NCI-H510A treated with DMSO at 0.1 percent for 48 hours (cell line): ENCODE measurements around the gene LAMA4.
A peak's percentile ranks its signal among the peaks of the same experiment; 100 is the strongest.
"Not testable (repeated sequence)": the region's sequence is repeated elsewhere in the genome, so short reads cannot be mapped to it uniquely, and the experiment has no call there.

Source experiments
- DNase-seq: peaks from one replicate; lab custom pipeline; 2025; lab: John Stamatoyannopoulos, UW

The LAMA4 gene

GRCh38 chr6:112144145-112144926 lies 110.0 kb downstream of the LAMA4 start:
- no peak for DNase-seq

- DNase-seq: no peak
Observed at GRCh38 chr6:112141707-112142106, 112.7 kb downstream of the LAMA4 start.

GRCh38 chr6:112139052-112139451 lies 115.3 kb downstream of the LAMA4 start:
- DNase-seq: no peak

GRCh38 chr6:112130878-112131277 lies 123.5 kb downstream of the LAMA4 start:
- no peak for DNase-seq

- DNase-seq: no peak
Observed at GRCh38 chr6:112128208-112128607, 126.2 kb downstream of the LAMA4 start.

GRCh38 chr6:112123982-112124381 lies 130.4 kb downstream of the LAMA4 start:
- DNase-seq: no peak

- no peak for DNase-seq
Observed at GRCh38 chr6:112122756-112123155, 131.6 kb downstream of the LAMA4 start.

- DNase-seq: no peak
Observed at GRCh38 chr6:112118034-112118433, 136.3 kb downstream of the LAMA4 start.

- no peak for DNase-seq
Observed at GRCh38 chr6:112117554-112117953, 136.8 kb downstream of the LAMA4 start.

- no peak for DNase-seq
Observed at GRCh38 chr6:112116221-112116620, 138.1 kb downstream of the LAMA4 start.

GRCh38 chr6:112114577-112115223 lies 139.7 kb downstream of the LAMA4 start:
- no peak for DNase-seq

GRCh38 chr6:112113918-112114317 lies 140.4 kb downstream of the LAMA4 start:
- no peak for DNase-seq

- no peak for DNase-seq
Observed at GRCh38 chr6:112113431-112113830, 140.9 kb downstream of the LAMA4 start.

GRCh38 chr6:112109262-112109661 lies 145.1 kb downstream of the LAMA4 start:
- no peak for DNase-seq

GRCh38 chr6:112106562-112106961 lies 147.8 kb downstream of the LAMA4 start:
- DNase-seq: no peak

- DNase-seq: not testable (repeated sequence)
Observed at GRCh38 chr6:112106026-112106425, 148.3 kb downstream of the LAMA4 start.

GRCh38 chr6:112100561-112100960 lies 153.8 kb downstream of the LAMA4 start:
- no peak for DNase-seq

- DNase-seq: no peak
Observed at GRCh38 chr6:112096901-112097300, 157.5 kb downstream of the LAMA4 start.

GRCh38 chr6:112087916-112088315 lies 166.5 kb downstream of the LAMA4 start:
- DNase-seq: no peak

GRCh38 chr6:112087136-112087911 lies 167.0 kb downstream of the LAMA4 start, which contains the start of the genes FAM229B and TUBE1:
Gene FAM229B, plus strand, starts transcription at chr6:112087591. Its CDS starts 11,693 bp downstream, at chr6:112099284.
Gene TUBE1, minus strand, starts transcription at chr6:112087482. Its CDS starts 48 bp downstream, at chr6:112087434.
- peak; percentile 36 for DNase-seq

- DNase-seq: peak; percentile 8
Observed at GRCh38 chr6:112086744-112087135, 167.6 kb downstream of the LAMA4 start.

GRCh38 chr6:112085286-112086065 lies 168.9 kb downstream of the LAMA4 start:
- DNase-seq: no peak
